Stimulated activated naive CD8-positive, alpha-beta T cell treated with anti-CD3 and anti-CD28 coated beads, Interleukin-15, Interleukin-2, amounts not matched to agents 100 ng/mL and 50 ng/mL, for 24 hours (primary cell): ENCODE measurements around the gene NCCRP1.

Source experiments
- H3K27ac Mint-ChIP-seq: one replicate; pipeline ENCODE4 v1.8.0; 2021; ENCODE audit warnings: mild to moderate bottlenecking, mixed read lengths
- H3K27me3 Mint-ChIP-seq: one replicate; pipeline ENCODE4 v1.8.0; 2021; ENCODE audit warnings: mixed read lengths
- H3K36me3 Mint-ChIP-seq: one replicate; pipeline ENCODE4 v1.8.0; 2021; ENCODE audit warnings: low read depth, mixed read lengths
- H3K4me1 Mint-ChIP-seq: one replicate; pipeline ENCODE4 v1.8.0; 2021; ENCODE audit warnings: low read depth, mixed read lengths
- H3K4me3 Mint-ChIP-seq: one replicate; pipeline ENCODE4 v1.8.0; 2021; ENCODE audit warnings: mild to moderate bottlenecking, mixed read lengths
- H3K9me3 Mint-ChIP-seq: one replicate; pipeline ENCODE4 v1.8.0; 2021; ENCODE audit warnings: mixed read lengths

NCCRP1 gene

GRCh38 chr19:39183104-39183503 is 13.7 kb upstream of the NCCRP1 start:
- Mint-ChIP-seq H3K27me3 (peaks cover 4% of the 10 kb centered on the region), H3K27ac (no peak overlapping the region), H3K4me1 (no peaks in the 10 kb centered on the region), H3K4me3 (no peak overlapping the region), H3K9me3 (no peaks in the 10 kb centered on the region), H3K36me3 (no peaks in the 10 kb centered on the region)

- no peak overlapping the region for H3K4me3 Mint-ChIP-seq
- H3K27me3 Mint-ChIP-seq, result peaks cover 10% of the 10 kb centered on the region
- no peaks in the 10 kb centered on the region for H3K9me3 Mint-ChIP-seq
- H3K4me1 Mint-ChIP-seq, result no peaks in the 10 kb centered on the region
- no peaks in the 10 kb centered on the region for H3K36me3 Mint-ChIP-seq
- no peak overlapping the region for H3K27ac Mint-ChIP-seq
These were observed 10.4 kb upstream of the NCCRP1 start for GRCh38 chr19:39186391-39186790.

- peaks cover 10% of the 10 kb centered on the region for H3K27me3 Mint-ChIP-seq
- H3K9me3 Mint-ChIP-seq, result no peaks in the 10 kb centered on the region
- H3K4me3 Mint-ChIP-seq, result no peak overlapping the region
- no peaks in the 10 kb centered on the region for H3K4me1 Mint-ChIP-seq
- no peaks in the 10 kb centered on the region for H3K36me3 Mint-ChIP-seq
- no peak overlapping the region for H3K27ac Mint-ChIP-seq
These were observed 9.2 kb upstream of the NCCRP1 start for GRCh38 chr19:39187552-39187943.

DNA sequence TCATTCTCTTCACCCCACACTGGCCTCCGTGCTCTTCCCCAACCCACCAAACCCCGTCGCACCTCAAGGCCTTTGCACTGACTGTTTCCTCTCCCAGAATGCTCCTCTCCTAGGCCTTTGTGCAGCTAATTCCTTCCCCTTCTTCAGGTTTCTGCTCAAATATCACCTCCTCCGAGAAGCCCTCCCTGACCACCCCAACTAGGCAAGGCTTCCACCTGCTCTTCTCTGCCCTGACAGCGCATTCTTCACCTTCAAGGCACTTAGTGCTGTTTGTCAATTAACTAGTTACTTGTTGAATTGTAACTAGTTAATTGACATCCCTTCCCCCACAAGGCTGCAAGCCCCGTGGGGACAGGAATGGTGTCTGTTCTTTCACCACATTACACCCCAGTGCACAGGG is 7.8 kb upstream of the NCCRP1 start:
- H3K4me3 Mint-ChIP-seq, result no peak overlapping the region
- no peak overlapping the region for H3K27ac Mint-ChIP-seq
- no peaks in the 10 kb centered on the region for H3K9me3 Mint-ChIP-seq
- no peaks in the 10 kb centered on the region for H3K36me3 Mint-ChIP-seq
- no peaks in the 10 kb centered on the region for H3K4me1 Mint-ChIP-seq
- peaks cover 14% of the 10 kb centered on the region for H3K27me3 Mint-ChIP-seq

GRCh38 chr19:39190768-39191167 is 6.0 kb upstream of the NCCRP1 start:
- H3K27me3 Mint-ChIP-seq, result peaks cover 27% of the 10 kb centered on the region
- peaks cover 3% of the 10 kb centered on the region for H3K4me1 Mint-ChIP-seq
- H3K36me3 Mint-ChIP-seq, result no peaks in the 10 kb centered on the region
- H3K9me3 Mint-ChIP-seq, result no peaks in the 10 kb centered on the region
- H3K27ac Mint-ChIP-seq, result no peak overlapping the region
- H3K4me3 Mint-ChIP-seq, result no peak overlapping the region

DNA sequence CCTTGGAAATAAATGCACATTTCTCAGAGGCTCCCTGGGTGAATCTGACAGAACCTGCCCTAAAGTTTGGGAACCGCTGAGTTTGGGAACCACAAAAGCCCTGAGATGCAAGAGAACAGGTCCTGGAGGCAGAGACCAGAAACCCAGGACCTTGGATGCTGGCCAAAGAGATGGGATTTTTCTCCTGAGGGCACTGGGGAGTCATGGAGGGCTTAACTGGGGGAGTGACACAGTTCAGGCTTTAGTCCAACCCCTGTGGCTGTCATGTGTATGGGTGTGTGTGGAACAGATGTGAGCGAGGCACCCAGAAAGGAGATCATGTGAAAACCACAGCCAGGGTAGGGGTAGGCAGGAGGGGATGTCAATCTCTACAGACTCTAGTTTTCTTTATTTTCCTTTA is 3.9 kb upstream of the NCCRP1 start:
- Mint-ChIP-seq H3K4me3 (no peak overlapping the region), H3K9me3 (no peaks in the 10 kb centered on the region), H3K27ac (no peak overlapping the region), H3K4me1 (peaks cover 15% of the 10 kb centered on the region), H3K36me3 (no peaks in the 10 kb centered on the region), H3K27me3 (peaks cover 39% of the 10 kb centered on the region)

DNA sequence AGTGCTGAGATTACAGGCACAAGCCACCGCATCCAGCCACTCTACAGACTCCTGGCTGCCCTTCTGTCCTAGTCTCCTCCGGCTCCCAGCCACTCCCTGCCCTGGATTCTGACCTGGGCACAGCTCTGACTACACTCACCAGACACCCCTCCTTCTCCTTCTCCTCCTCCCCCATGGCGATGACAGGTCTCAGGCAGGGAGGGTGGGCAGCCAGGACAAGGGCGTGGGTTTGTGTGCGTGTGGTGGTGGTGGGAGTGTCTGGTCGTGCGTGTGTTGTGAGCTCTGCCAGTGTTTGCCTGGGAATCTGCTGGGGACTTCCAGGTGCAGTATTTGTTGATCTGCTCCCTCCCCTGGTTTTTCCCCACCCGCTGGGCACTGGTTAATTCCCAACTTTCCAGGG is 3.0 kb upstream of the NCCRP1 start:
- peaks cover 44% of the 10 kb centered on the region for H3K27me3 Mint-ChIP-seq
- no peaks in the 10 kb centered on the region for H3K9me3 Mint-ChIP-seq
- no peak overlapping the region for H3K4me3 Mint-ChIP-seq
- H3K27ac Mint-ChIP-seq, result no peak overlapping the region
- H3K4me1 Mint-ChIP-seq, result peaks cover 15% of the 10 kb centered on the region
- no peaks in the 10 kb centered on the region for H3K36me3 Mint-ChIP-seq

DNA sequence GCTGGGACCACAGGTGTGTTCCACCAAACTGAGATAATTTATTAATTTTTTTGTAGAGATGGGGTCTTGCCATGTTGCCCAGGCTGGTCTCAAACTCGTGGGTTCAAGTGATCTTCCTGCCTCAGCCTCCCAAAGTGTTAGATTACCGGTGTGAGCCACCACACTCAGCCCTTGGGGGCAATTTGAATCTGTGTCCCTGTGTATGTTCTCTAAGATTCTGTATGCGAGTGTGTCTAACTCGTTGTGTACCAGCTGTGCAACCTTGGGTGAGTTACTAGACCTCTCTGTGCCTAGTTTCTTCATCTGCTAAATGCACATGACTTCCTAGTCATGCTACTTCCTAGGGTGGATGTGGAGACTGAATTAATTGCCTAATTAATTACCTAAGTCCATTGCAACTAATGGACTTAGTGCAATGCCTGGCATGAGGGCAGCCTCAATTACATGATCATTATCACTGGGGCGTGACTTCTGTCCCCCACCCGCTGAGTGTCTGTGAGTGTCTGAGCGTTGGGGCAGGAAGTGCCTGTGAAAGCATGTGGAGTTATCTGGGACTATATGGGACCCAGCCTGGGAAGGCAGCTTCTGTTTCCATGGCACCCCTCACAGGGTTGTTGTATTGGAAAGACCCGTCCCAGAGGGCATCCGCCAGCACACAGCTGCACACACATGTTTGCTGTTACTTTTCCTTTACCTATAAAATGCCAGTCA is 1.8 kb upstream of the NCCRP1 start:
- no peaks in the 10 kb centered on the region for H3K9me3 Mint-ChIP-seq
- H3K27me3 Mint-ChIP-seq, result peaks cover 46% of the 10 kb centered on the region
- H3K4me1 Mint-ChIP-seq, result peaks cover 15% of the 10 kb centered on the region
- no peak overlapping the region for H3K27ac Mint-ChIP-seq
- H3K4me3 Mint-ChIP-seq, result no peak overlapping the region
- H3K36me3 Mint-ChIP-seq, result no peaks in the 10 kb centered on the region

- Mint-ChIP-seq H3K36me3 (no peaks in the 10 kb centered on the region), H3K27ac (no peak overlapping the region), H3K27me3 (peaks cover 50% of the 10 kb centered on the region), H3K4me3 (no peak overlapping the region), H3K9me3 (no peaks in the 10 kb centered on the region), H3K4me1 (peaks cover 15% of the 10 kb centered on the region)
These were observed 1.0 kb upstream of the NCCRP1 start for GRCh38 chr19:39195755-39196154.

GRCh38 chr19:39196320-39196719 is 444 bp upstream of the NCCRP1 start:
- no peak overlapping the region for H3K4me3 Mint-ChIP-seq
- peaks cover 15% of the 10 kb centered on the region for H3K4me1 Mint-ChIP-seq
- H3K27ac Mint-ChIP-seq, result no peak overlapping the region
- H3K36me3 Mint-ChIP-seq, result no peaks in the 10 kb centered on the region
- H3K9me3 Mint-ChIP-seq, result no peaks in the 10 kb centered on the region
- H3K27me3 Mint-ChIP-seq, result peaks cover 55% of the 10 kb centered on the region

GRCh38 chr19:39197808-39198207 is 1.0 kb downstream of the NCCRP1 start:
- Mint-ChIP-seq H3K36me3 (no peaks in the 10 kb centered on the region), H3K4me1 (peaks cover 15% of the 10 kb centered on the region), H3K27me3 (peaks cover 69% of the 10 kb centered on the region), H3K4me3 (no peak overlapping the region), H3K9me3 (no peaks in the 10 kb centered on the region), H3K27ac (no peak overlapping the region)

DNA sequence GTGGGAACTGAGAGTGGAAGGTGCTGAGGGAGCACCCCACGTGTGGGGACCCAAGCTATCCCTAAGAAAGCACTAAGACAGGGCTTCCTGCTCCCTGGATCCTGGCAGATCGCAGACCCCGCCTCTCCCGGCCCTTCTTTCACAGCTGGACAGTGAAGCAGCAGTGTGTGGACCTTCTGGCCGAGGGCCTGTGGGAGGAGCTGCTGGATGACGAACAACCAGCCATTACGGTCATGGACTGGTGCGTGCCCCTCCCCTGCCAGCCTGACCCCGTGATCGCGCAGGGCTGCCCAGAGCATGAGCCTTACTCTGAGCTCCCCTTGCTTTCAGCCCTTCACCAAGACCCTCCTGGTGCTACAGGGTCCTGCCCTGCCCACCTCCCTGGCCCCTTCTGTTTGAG is 2.3 kb downstream of the NCCRP1 start:
- H3K4me3 Mint-ChIP-seq, result no peak overlapping the region
- peaks cover 15% of the 10 kb centered on the region for H3K4me1 Mint-ChIP-seq
- no peaks in the 10 kb centered on the region for H3K9me3 Mint-ChIP-seq
- H3K36me3 Mint-ChIP-seq, result no peaks in the 10 kb centered on the region
- no peak overlapping the region for H3K27ac Mint-ChIP-seq
- H3K27me3 Mint-ChIP-seq, result peaks cover 76% of the 10 kb centered on the region

- Mint-ChIP-seq H3K27me3 (peaks cover 76% of the 10 kb centered on the region), H3K36me3 (no peaks in the 10 kb centered on the region), H3K9me3 (no peaks in the 10 kb centered on the region), H3K4me3 (no peak overlapping the region), H3K4me1 (peaks cover 15% of the 10 kb centered on the region), H3K27ac (no peak overlapping the region)
These were observed 3.5 kb downstream of the NCCRP1 start for GRCh38 chr19:39200066-39200802.

DNA sequence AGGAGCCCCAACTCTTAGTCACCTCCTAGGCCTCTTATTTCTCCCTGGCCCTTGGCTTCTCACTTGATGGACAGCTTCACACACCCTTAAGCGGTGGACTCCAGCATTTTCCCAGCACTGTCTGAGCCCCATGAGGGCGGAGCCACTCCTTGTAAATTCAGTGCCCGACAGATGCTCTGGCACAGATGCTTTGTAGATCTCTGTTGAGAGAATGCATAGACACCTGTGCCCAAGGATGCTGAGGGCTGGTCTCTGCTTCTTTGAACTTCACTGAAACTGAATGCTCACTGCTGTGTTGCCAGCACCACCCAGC is 4.0 kb downstream of the NCCRP1 start:
- no peak overlapping the region for H3K4me3 Mint-ChIP-seq
- H3K9me3 Mint-ChIP-seq, result no peaks in the 10 kb centered on the region
- peaks cover 73% of the 10 kb centered on the region for H3K27me3 Mint-ChIP-seq
- no peaks in the 10 kb centered on the region for H3K36me3 Mint-ChIP-seq
- H3K27ac Mint-ChIP-seq, result no peak overlapping the region
- peaks cover 12% of the 10 kb centered on the region for H3K4me1 Mint-ChIP-seq

- Mint-ChIP-seq H3K27me3 (peaks cover 62% of the 10 kb centered on the region), H3K36me3 (no peaks in the 10 kb centered on the region), H3K27ac (no peak overlapping the region), H3K4me3 (no peak overlapping the region), H3K9me3 (no peaks in the 10 kb centered on the region), H3K4me1 (no peaks in the 10 kb centered on the region)
These were observed 6.2 kb downstream of the NCCRP1 start for GRCh38 chr19:39202998-39203355.
